HepG2 (cell line): Measurements from ENCODE around the gene LASP1. TPM values are rescaled to one million over a fixed set of nuclear protein-coding genes. Genes with fewer than 3 reads are reported as not detected.

ENCODE experiments used
- ATM ChIP-seq: fragments of 450-650 bp; IDR thresholded peaks from 2 replicates; pipeline ENCODE4 v1.7.1; 2017; ENCODE audit warnings: mild to moderate bottlenecking, borderline replicate concordance
- ELF4 ChIP-seq: sonication (generic); formaldehyde crosslinking; IDR thresholded peaks from 2 replicates; pipeline ENCODE4 v1.5.0; 2020; ENCODE audit warnings: missing genetic modification reagents, mild to moderate bottlenecking, moderate library complexity, borderline replicate concordance
- ISX ChIP-seq: sonication (generic); formaldehyde crosslinking; conservative IDR thresholded peaks from 2 replicates; pipeline ENCODE4 v1.5.0; 2020; ENCODE audit warnings: missing genetic modification reagents
- JDP2 ChIP-seq: sonication (generic); formaldehyde crosslinking; IDR thresholded peaks from 2 replicates; pipeline ENCODE4 v1.8.1; 2022; ENCODE audit warnings: missing genetic modification reagents, borderline replicate concordance
- PAX8 ChIP-seq: sonication (generic); formaldehyde crosslinking; IDR thresholded peaks from 2 replicates; pipeline ENCODE4 v1.8.0; 2022; ENCODE audit warnings: mild to moderate bottlenecking, missing genetic modification reagents, borderline replicate concordance
- PPARG ChIP-seq: conservative IDR thresholded peaks from 2 replicates; pipeline ENCODE4 v1.6.1; 2016; ENCODE audit warnings: missing biosample characterization, missing genetic modification reagents
- SMARCE1 ChIP-seq: fragments of 450-650 bp; IDR thresholded peaks from 2 replicates; pipeline ENCODE4 v1.6.1; 2017; ENCODE audit warnings: borderline replicate concordance
- TBL1XR1 ChIP-seq: fragments of 150-350 bp; IDR thresholded peaks from 2 replicates; pipeline ENCODE4 v1.6.1; 2014; ENCODE audit warnings: borderline replicate concordance, low read length; ENCODE audit not compliant: partially characterized antibody
- ZNF230 ChIP-seq: sonication (generic); formaldehyde crosslinking; IDR thresholded peaks from 2 replicates; pipeline ENCODE4 v1.4.0; 2020; ENCODE audit warnings: mild to moderate bottlenecking, missing genetic modification reagents
- ZNF251 ChIP-seq: sonication (generic); formaldehyde crosslinking; IDR thresholded peaks from 2 replicates; pipeline ENCODE4 v1.9.0; 2021; ENCODE audit warnings: mild to moderate bottlenecking, missing genetic modification reagents
- ZNF841 ChIP-seq: sonication (generic); formaldehyde crosslinking; IDR thresholded peaks from 2 replicates; pipeline ENCODE4 v1.8.1; 2023; ENCODE audit warnings: missing genetic modification reagents, borderline replicate concordance
- polyA plus RNA-seq, 8 experiments: library from polyadenylated mRNA; depleted of rRNA in 3 of 8; stranded (reverse) in 7 of 8; unstranded in 1 of 8; fragments of >200 nt; fragmentation: Illumina TruSeq in 4 of 8; extraction: Trizol in 4 of 8; gene quantifications; 2 replicates each; pipeline versions ENCODE4 v1.2.1 to v1.2.3, GENCODE V29; 2011 to 2016; ENCODE audit warnings: low read depth in 4 of 8, missing spikeins in 1 of 8, mixed read lengths in 1 of 8; ENCODE audit not compliant: insufficient read depth in 1 of 8
- total RNA-seq, 5 experiments: library from RNA; depleted of rRNA; stranded (reverse); fragments of >200 nt; fragmentation: Illumina TruSeq; extraction: Trizol; gene quantifications; 2 replicates each; pipeline ENCODE4 v1.2.3, GENCODE V29; 2016; ENCODE audit warnings: low read depth in 1 of 5
- TF ChIP-seq, protein P1 (sequence below): sonication (generic); formaldehyde crosslinking; IDR thresholded peaks from 2 replicates; pipeline ENCODE4 v1.9.0; 2022; ENCODE audit warnings: missing genetic modification reagents, mild to moderate bottlenecking, borderline replicate concordance
- TF ChIP-seq, protein P2 (sequence below): sonication (generic); formaldehyde crosslinking; IDR thresholded peaks from 2 replicates; pipeline ENCODE4 v1.5.1; 2020; ENCODE audit warnings: mild to moderate bottlenecking, missing genetic modification reagents, borderline replicate concordance
- TF ChIP-seq, protein P3 (sequence below): sonication (generic); formaldehyde crosslinking; IDR thresholded peaks from 2 replicates; pipeline ENCODE4 v1.5.0; 2020; ENCODE audit warnings: mild to moderate bottlenecking, missing genetic modification reagents
- TF ChIP-seq, protein P4 (sequence below): sonication (generic); formaldehyde crosslinking; IDR thresholded peaks from 2 replicates; pipeline ENCODE4 v1.4.0; 2020; ENCODE audit warnings: missing genetic modification reagents
- TF ChIP-seq, protein P5 (sequence below): sonication (generic); formaldehyde crosslinking; IDR thresholded peaks from 2 replicates; pipeline ENCODE4 v1.8.0; 2022; ENCODE audit warnings: mild to moderate bottlenecking, missing genetic modification reagents, moderate library complexity

The LASP1 gene
- total and polyA plus RNA-seq, 2 of the 13 experiments (the other 11 are each of a cell fraction or from before 2014, with no cell fraction given) = 70.1 to 97.0 TPM

DNA sequence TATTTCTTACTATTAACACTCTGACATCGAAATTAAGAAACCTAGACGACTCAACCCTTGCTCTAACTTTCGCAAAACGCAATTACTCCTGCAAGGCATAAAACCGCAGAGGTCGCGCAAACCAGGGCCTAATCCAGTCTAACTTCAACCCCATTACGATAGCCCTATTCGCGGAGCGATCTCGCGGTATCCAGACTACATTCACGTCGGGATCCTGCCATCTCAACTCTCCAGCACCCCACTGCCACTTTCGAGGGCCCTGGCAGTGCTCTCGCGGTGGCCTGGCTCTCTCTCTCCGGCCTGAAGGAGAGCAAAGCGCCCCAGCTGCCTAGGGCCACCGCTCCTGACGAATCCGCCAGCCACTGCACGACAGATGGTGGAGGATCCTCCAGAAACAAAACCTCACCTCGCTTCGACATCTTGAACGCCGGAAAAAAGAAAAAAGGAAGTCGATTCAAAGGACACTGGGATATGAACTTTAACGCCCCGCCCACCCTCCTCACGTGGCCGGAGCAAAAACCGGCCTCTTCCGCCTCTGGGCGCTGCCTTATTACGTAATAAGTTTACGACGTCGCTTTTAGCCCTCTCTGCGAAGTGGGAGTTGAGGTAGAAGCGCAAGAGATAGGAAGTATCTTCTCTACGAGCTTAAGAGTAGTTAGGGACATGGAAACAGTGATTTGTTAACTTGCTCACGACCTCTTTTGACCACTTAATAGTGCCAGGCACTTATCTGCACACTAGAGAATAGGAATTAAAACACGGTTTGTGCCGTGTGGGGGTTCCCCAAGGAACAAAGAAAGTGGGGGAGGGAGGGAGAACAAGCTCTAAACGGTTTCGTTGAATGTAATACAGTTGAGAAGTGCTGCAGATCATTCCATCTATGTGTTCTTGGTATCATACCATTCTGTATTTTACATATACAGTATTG lies 16.3 kb upstream of the LASP1 start, which contains the start of gene RPL23 (continued):
- TF ChIP-seq, protein P1, sequence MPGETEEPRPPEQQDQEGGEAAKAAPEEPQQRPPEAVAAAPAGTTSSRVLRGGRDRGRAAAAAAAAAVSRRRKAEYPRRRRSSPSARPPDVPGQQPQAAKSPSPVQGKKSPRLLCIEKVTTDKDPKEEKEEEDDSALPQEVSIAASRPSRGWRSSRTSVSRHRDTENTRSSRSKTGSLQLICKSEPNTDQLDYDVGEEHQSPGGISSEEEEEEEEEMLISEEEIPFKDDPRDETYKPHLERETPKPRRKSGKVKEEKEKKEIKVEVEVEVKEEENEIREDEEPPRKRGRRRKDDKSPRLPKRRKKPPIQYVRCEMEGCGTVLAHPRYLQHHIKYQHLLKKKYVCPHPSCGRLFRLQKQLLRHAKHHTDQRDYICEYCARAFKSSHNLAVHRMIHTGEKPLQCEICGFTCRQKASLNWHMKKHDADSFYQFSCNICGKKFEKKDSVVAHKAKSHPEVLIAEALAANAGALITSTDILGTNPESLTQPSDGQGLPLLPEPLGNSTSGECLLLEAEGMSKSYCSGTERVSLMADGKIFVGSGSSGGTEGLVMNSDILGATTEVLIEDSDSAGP (CRISPR knock-in tag) = peak; percentile 95
- TF ChIP-seq, protein P2, sequence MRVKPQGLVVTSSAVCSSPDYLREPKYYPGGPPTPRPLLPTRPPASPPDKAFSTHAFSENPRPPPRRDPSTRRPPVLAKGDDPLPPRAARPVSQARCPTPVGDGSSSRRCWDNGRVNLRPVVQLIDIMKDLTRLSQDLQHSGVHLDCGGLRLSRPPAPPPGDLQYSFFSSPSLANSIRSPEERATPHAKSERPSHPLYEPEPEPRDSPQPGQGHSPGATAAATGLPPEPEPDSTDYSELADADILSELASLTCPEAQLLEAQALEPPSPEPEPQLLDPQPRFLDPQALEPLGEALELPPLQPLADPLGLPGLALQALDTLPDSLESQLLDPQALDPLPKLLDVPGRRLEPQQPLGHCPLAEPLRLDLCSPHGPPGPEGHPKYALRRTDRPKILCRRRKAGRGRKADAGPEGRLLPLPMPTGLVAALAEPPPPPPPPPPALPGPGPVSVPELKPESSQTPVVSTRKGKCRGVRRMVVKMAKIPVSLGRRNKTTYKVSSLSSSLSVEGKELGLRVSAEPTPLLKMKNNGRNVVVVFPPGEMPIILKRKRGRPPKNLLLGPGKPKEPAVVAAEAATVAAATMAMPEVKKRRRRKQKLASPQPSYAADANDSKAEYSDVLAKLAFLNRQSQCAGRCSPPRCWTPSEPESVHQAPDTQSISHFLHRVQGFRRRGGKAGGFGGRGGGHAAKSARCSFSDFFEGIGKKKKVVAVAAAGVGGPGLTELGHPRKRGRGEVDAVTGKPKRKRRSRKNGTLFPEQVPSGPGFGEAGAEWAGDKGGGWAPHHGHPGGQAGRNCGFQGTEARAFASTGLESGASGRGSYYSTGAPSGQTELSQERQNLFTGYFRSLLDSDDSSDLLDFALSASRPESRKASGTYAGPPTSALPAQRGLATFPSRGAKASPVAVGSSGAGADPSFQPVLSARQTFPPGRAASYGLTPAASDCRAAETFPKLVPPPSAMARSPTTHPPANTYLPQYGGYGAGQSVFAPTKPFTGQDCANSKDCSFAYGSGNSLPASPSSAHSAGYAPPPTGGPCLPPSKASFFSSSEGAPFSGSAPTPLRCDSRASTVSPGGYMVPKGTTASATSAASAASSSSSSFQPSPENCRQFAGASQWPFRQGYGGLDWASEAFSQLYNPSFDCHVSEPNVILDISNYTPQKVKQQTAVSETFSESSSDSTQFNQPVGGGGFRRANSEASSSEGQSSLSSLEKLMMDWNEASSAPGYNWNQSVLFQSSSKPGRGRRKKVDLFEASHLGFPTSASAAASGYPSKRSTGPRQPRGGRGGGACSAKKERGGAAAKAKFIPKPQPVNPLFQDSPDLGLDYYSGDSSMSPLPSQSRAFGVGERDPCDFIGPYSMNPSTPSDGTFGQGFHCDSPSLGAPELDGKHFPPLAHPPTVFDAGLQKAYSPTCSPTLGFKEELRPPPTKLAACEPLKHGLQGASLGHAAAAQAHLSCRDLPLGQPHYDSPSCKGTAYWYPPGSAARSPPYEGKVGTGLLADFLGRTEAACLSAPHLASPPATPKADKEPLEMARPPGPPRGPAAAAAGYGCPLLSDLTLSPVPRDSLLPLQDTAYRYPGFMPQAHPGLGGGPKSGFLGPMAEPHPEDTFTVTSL (CRISPR knock-in tag) = no peak
- peak; percentile 93 for TF ChIP-seq ISX (CRISPR knock-in tag)
- TF ChIP-seq ZNF251 = peak; percentile 74; the same call in 1 of the 2 replicates
- no peak for TF ChIP-seq SMARCE1
- TF ChIP-seq ZNF841 (CRISPR knock-in tag) = peak; percentile 79; the same call in 1 of the 2 replicates
- TF ChIP-seq, protein P3, sequence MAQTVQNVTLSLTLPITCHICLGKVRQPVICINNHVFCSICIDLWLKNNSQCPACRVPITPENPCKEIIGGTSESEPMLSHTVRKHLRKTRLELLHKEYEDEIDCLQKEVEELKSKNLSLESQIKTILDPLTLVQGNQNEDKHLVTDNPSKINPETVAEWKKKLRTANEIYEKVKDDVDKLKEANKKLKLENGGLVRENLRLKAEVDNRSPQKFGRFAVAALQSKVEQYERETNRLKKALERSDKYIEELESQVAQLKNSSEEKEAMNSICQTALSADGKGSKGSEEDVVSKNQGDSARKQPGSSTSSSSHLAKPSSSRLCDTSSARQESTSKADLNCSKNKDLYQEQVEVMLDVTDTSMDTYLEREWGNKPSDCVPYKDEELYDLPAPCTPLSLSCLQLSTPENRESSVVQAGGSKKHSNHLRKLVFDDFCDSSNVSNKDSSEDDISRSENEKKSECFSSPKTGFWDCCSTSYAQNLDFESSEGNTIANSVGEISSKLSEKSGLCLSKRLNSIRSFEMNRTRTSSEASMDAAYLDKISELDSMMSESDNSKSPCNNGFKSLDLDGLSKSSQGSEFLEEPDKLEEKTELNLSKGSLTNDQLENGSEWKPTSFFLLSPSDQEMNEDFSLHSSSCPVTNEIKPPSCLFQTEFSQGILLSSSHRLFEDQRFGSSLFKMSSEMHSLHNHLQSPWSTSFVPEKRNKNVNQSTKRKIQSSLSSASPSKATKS (CRISPR knock-in tag) = peak; percentile 66
- TF ChIP-seq PAX8 = peak; percentile 90; the same call in 1 of the 2 replicates
- peak; percentile 58; the same call in 1 of the 2 replicates for TF ChIP-seq JDP2 (CRISPR knock-in tag)
- peak; percentile 36 for TF ChIP-seq TBL1XR1
- peak; percentile 98 for TF ChIP-seq ELF4 (CRISPR knock-in tag)
- TF ChIP-seq, protein P4, sequence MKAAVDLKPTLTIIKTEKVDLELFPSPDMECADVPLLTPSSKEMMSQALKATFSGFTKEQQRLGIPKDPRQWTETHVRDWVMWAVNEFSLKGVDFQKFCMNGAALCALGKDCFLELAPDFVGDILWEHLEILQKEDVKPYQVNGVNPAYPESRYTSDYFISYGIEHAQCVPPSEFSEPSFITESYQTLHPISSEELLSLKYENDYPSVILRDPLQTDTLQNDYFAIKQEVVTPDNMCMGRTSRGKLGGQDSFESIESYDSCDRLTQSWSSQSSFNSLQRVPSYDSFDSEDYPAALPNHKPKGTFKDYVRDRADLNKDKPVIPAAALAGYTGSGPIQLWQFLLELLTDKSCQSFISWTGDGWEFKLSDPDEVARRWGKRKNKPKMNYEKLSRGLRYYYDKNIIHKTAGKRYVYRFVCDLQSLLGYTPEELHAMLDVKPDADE (CRISPR knock-in tag) = peak; percentile 87; the same call in 1 of the 2 replicates
- TF ChIP-seq, protein P5, sequence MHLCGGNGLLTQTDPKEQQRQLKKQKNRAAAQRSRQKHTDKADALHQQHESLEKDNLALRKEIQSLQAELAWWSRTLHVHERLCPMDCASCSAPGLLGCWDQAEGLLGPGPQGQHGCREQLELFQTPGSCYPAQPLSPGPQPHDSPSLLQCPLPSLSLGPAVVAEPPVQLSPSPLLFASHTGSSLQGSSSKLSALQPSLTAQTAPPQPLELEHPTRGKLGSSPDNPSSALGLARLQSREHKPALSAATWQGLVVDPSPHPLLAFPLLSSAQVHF = peak; percentile 83
- no peak for TF ChIP-seq ATM
- TF ChIP-seq PPARG (CRISPR knock-in tag) = peak; percentile 68
- peak; percentile 99 for TF ChIP-seq ZNF230 (CRISPR knock-in tag)
